ENCODE results near the gene MAMDC2.

- TF ChIP-seq CTCF (conservative IDR thresholded peaks at IDR 0.05): no peak
- no peak for TF ChIP-seq EZH2 (IDR thresholded peaks at IDR 0.05; ENCODE audit: low read depth)
Measured at GRCh38 chr9:70159630-70160029, 116.0 kb downstream of the MAMDC2 start.

Measured in PC-9 (cell line).